ENCODE measurements around the gene UBQLN4.

- no peak for TF ChIP-seq CTCF (IDR thresholded peaks at IDR 0.05)
- no peak for TF ChIP-seq EZH2phosphoT487 (IDR thresholded peaks at IDR 0.05)
- no peak for TF ChIP-seq EZH2 (IDR thresholded peaks at IDR 0.05)
Measured at GRCh38 chr1:156074661-156075060, 21.1 kb upstream of the UBQLN4 start.
